Neural cell (in vitro differentiated cells): ENCODE measurements around the gene SETMAR. TPM values are rescaled to one million over a fixed set of nuclear protein-coding genes. Genes with fewer than 3 reads are reported as not detected.
"Not testable (repeated sequence)": the region's sequence is repeated elsewhere in the genome, so short reads cannot be mapped to it uniquely, and the experiment has no call there.

Experiments used
- H2AFZ ChIP-seq: fragments of 200-600, 300-800 bp; sonication (generic), shearing (Covaris generic); 2 replicates; pipeline ENCODE4 v1.6.0; 2014; ENCODE audit warnings: low read depth, mild to moderate bottlenecking, antibody characterized with exemption, low read length, moderate library complexity
- H3F3A ChIP-seq: fragments of 200-600 bp; shearing (Covaris generic); 2 replicates; pipeline ENCODE4 v1.6.1; 2016; ENCODE audit warnings: mild to moderate bottlenecking, moderate library complexity, mixed read lengths, antibody characterized with exemption, low read length; ENCODE audit not compliant: insufficient read depth, poor library complexity, severe bottlenecking
- H3K27ac ChIP-seq: fragments of 200-600, 300-800 bp; sonication (generic), shearing (Covaris generic); 2 replicates; pipeline ENCODE4 v1.5.1; 2014; ENCODE audit warnings: mild to moderate bottlenecking, low read length, moderate library complexity
- H3K27me3 ChIP-seq: fragments of 300-800, 200-600 bp; sonication (generic), shearing (Covaris generic); 2 replicates; pipeline ENCODE4 v1.6.0; 2014; ENCODE audit warnings: mild to moderate bottlenecking, low read depth, low read length, moderate library complexity; ENCODE audit not compliant: insufficient read depth
- H3K36me3 ChIP-seq: fragments of 300-800, 200-600 bp; sonication (generic), shearing (Covaris generic); 2 replicates; pipeline ENCODE4 v1.5.1; 2014; ENCODE audit warnings: mild to moderate bottlenecking, antibody characterized with exemption, low read length, moderate library complexity; ENCODE audit not compliant: insufficient read depth
- H3K4me2 ChIP-seq: fragments of 300-800, 200-600 bp; sonication (generic), shearing (Covaris generic); 2 replicates; pipeline ENCODE4 v1.6.0; 2014; ENCODE audit warnings: mild to moderate bottlenecking, low read length
- H3K4me3 ChIP-seq: fragments of 300-800, 200-600 bp; sonication (generic), shearing (Covaris generic); 2 replicates; pipeline ENCODE4 v1.5.1; 2014; ENCODE audit warnings: mild to moderate bottlenecking, low read length, moderate library complexity
- H3K79me2 ChIP-seq: fragments of 200-600 bp; shearing (Covaris generic); replicated peaks from 2 replicates; pipeline ENCODE4 v1.6.0; 2014; ENCODE audit warnings: mild to moderate bottlenecking, low read length, moderate library complexity; ENCODE audit not compliant: insufficient read depth
- H3K9ac ChIP-seq: fragments of 300-800, 200-600 bp; sonication (generic), shearing (Covaris generic); 2 replicates; pipeline ENCODE4 v1.6.1; 2016; ENCODE audit warnings: mild to moderate bottlenecking, low read length, mixed read lengths
- H3K9me2 ChIP-seq: fragments of 200-600 bp; shearing (Covaris generic); 2 replicates; pipeline ENCODE4 v1.6.1; 2016; ENCODE audit warnings: mild to moderate bottlenecking, low read length, mixed read lengths; ENCODE audit not compliant: insufficient read depth
- H3K9me3 ChIP-seq: fragments of 200-600, 300-800 bp; sonication (generic), shearing (Covaris generic); 2 replicates; pipeline ENCODE4 v1.6.1; 2016; ENCODE audit warnings: mild to moderate bottlenecking, mixed run types, low read length, moderate library complexity, mixed read lengths
- H4K20me1 ChIP-seq: fragments of 200-600 bp; shearing (Covaris generic); 2 replicates; pipeline ENCODE4 v1.6.1; 2016; ENCODE audit warnings: mild to moderate bottlenecking, mixed run types; ENCODE audit not compliant: insufficient read depth
- CTCF ChIP-seq: fragments of 450-650 bp; IDR thresholded peaks from 2 replicates; pipeline ENCODE4 v1.5.1; 2014; ENCODE audit warnings: antibody characterized with exemption, mild to moderate bottlenecking, moderate library complexity; ENCODE audit not compliant: poor library complexity, severe bottlenecking
- EP300 ChIP-seq: fragments of 450-650 bp; conservative IDR thresholded peaks from 2 replicates; pipeline ENCODE4 v1.6.1; 2014; ENCODE audit warnings: antibody characterized with exemption, mild to moderate bottlenecking, moderate library complexity; ENCODE audit not compliant: poor library complexity, severe bottlenecking
- EZH2 ChIP-seq: fragments of 200-600, 300-800 bp; shearing (Covaris generic), sonication (generic); IDR thresholded peaks from 2 replicates; pipeline ENCODE4 v1.6.1; 2014; ENCODE audit warnings: antibody characterized with exemption, low read length, borderline replicate concordance, mild to moderate bottlenecking; ENCODE audit not compliant: insufficient read depth, poor library complexity, severe bottlenecking
- MXI1 ChIP-seq: fragments of 450-650 bp; conservative IDR thresholded peaks from 2 replicates; pipeline ENCODE4 v1.6.1; 2014; ENCODE audit warnings: antibody characterized with exemption, mild to moderate bottlenecking; ENCODE audit not compliant: poor library complexity, severe bottlenecking
- POLR2AphosphoS5 ChIP-seq: IDR thresholded peaks from 2 replicates; pipeline ENCODE4 v1.6.1; 2012
- RAD21 ChIP-seq: fragments of 450-650 bp; conservative IDR thresholded peaks from 2 replicates; pipeline ENCODE4 v1.6.1; 2014; ENCODE audit warnings: antibody characterized with exemption, mild to moderate bottlenecking, moderate library complexity
- REST ChIP-seq: IDR thresholded peaks from 2 replicates; pipeline ENCODE4 v1.6.1; 2012; ENCODE audit warnings: borderline replicate concordance
- SMC3 ChIP-seq: fragments of 450-650 bp; conservative IDR thresholded peaks from 2 replicates; pipeline ENCODE4 v1.6.1; 2014; ENCODE audit warnings: antibody characterized with exemption, mild to moderate bottlenecking, moderate library complexity; ENCODE audit not compliant: poor library complexity
- TAF1 ChIP-seq: IDR thresholded peaks from 2 replicates; pipeline ENCODE4 v1.6.1; 2012; ENCODE audit warnings: low read depth
- polyA plus RNA-seq: library from polyadenylated mRNA; depleted of rRNA; stranded (reverse); fragments of >200 nt; gene quantifications from 2 replicates; pipeline ENCODE4 v1.2.3, GENCODE V29; 2014

The SETMAR gene
- polyA plus RNA-seq, 1 donor from 2014 or later, result 41.3 TPM

GRCh38 chr3:4292301-4292700 lies 10.9 kb upstream of the SETMAR start:
- Histone ChIP-seq H3K27me3 (no peaks in the 10 kb centered on the region), H3K79me2 (no peaks in the 10 kb centered on the region), H3K9me3 (no peaks in the 10 kb centered on the region), H3K36me3 (no peaks in the 10 kb centered on the region), H3K9me2 (no peaks in the 10 kb centered on the region), H3K9ac (no peak overlapping the region), H3K4me3 (no peak overlapping the region), H3K27ac (no peak overlapping the region), H3F3A (no peaks in the 10 kb centered on the region), H2AFZ (no peak overlapping the region), H4K20me1 (no peaks in the 10 kb centered on the region), H3K4me2 (no peak overlapping the region)
- TF ChIP-seq SMC3 (no peak), REST (no peak), TAF1 (no peak), EZH2 (no peak), RAD21 (no peak)

GRCh38 chr3:4294616-4295327 lies 8.4 kb upstream of the SETMAR start:
- Histone ChIP-seq H3F3A (no peaks in the 10 kb centered on the region), H3K27me3 (no peaks in the 10 kb centered on the region), H3K9me3 (no peaks in the 10 kb centered on the region), H4K20me1 (no peaks in the 10 kb centered on the region), H3K4me2 (no peak overlapping the region), H3K27ac (no peak overlapping the region), H2AFZ (no peak overlapping the region), H3K9me2 (no peaks in the 10 kb centered on the region), H3K9ac (no peak overlapping the region), H3K4me3 (no peak overlapping the region), H3K36me3 (no peaks in the 10 kb centered on the region), H3K79me2 (no peaks in the 10 kb centered on the region)
- no peak for TF ChIP-seq RAD21
- TF ChIP-seq CTCF, result no peak
- TF ChIP-seq REST, result no peak
- no peak for TF ChIP-seq EP300
- no peak for TF ChIP-seq POLR2AphosphoS5
- TF ChIP-seq EZH2, result no peak
- TF ChIP-seq TAF1, result no peak
- TF ChIP-seq MXI1, result no peak
- TF ChIP-seq SMC3, result no peak

- not testable (repeated sequence) for H3K4me2 ChIP-seq, H2AFZ ChIP-seq, H3K9ac ChIP-seq, H3F3A ChIP-seq, H3K36me3 ChIP-seq, H3K27ac ChIP-seq, H3K27me3 ChIP-seq, H3K9me3 ChIP-seq, H3K9me2 ChIP-seq, H3K4me3 ChIP-seq, H3K79me2 ChIP-seq, H4K20me1 ChIP-seq
Observed at GRCh38 chr3:4296454-4296853, 6.7 kb upstream of the SETMAR start.
